Astrocyte of the cerebellum (primary cell): ENCODE results near the gene XYLT1.

Source experiments
- DNase-seq: peaks from one replicate; pipeline ENCODE4 v3.0.0-alpha.2; 2011; ENCODE audit warnings: low read depth
- H3K4me3 ChIP-seq: 2 replicates; pipeline ENCODE4 v1.5.1; 2011; ENCODE audit warnings: mild to moderate bottlenecking, low read depth, low read length, moderate library complexity
- in situ Hi-C: cut with HindIII; loops from 2 replicates; pipeline ENCODE4 v1.10.0; 2017; ENCODE audit warnings: low sequenced_read_pairs
- TF ChIP-seq, protein P1 (sequence below): IDR thresholded peaks from 2 replicates; pipeline ENCODE4 v1.5.1; 2012; ENCODE audit warnings: low read length, low read depth, moderate library complexity, mild to moderate bottlenecking; ENCODE audit errors: missing control alignments

Gene XYLT1

GRCh38 chr16:17446661-17447060 lies 24.1 kb downstream of the XYLT1 start:
- in situ Hi-C loops = no loop called here
- no peak overlapping the region for H3K4me3 ChIP-seq
- TF ChIP-seq, protein P1, sequence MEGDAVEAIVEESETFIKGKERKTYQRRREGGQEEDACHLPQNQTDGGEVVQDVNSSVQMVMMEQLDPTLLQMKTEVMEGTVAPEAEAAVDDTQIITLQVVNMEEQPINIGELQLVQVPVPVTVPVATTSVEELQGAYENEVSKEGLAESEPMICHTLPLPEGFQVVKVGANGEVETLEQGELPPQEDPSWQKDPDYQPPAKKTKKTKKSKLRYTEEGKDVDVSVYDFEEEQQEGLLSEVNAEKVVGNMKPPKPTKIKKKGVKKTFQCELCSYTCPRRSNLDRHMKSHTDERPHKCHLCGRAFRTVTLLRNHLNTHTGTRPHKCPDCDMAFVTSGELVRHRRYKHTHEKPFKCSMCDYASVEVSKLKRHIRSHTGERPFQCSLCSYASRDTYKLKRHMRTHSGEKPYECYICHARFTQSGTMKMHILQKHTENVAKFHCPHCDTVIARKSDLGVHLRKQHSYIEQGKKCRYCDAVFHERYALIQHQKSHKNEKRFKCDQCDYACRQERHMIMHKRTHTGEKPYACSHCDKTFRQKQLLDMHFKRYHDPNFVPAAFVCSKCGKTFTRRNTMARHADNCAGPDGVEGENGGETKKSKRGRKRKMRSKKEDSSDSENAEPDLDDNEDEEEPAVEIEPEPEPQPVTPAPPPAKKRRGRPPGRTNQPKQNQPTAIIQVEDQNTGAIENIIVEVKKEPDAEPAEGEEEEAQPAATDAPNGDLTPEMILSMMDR = no peak
- DNase-seq = no peak

- in situ Hi-C loops = no loop called here
- TF ChIP-seq, protein P1 = no peak
- no peak for DNase-seq
- no peak overlapping the region for H3K4me3 ChIP-seq
Observed at GRCh38 chr16:17445421-17445820, 25.3 kb downstream of the XYLT1 start.

DNA sequence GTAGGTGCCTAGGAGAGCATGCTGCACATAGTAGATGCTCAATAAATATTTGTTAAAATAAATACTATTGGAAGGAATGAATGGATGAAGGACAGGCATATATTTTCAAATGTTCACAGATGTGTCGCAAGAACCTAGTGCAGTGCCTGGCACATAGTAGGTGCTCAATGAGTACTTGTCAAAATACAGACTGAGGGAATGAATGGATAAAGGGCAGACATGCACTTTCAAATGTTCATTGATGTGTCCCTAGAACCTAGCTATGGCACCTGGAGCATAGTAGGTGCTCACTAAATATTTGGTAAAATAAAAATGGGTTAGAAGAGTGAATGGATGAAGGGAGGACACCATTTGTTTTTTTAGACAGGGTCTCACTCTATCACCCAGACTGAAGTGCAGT lies 26.1 kb downstream of the XYLT1 start:
- in situ Hi-C loops = no loop called here
- TF ChIP-seq, protein P1 = no peak
- no peak overlapping the region for H3K4me3 ChIP-seq
- no peak for DNase-seq

DNA sequence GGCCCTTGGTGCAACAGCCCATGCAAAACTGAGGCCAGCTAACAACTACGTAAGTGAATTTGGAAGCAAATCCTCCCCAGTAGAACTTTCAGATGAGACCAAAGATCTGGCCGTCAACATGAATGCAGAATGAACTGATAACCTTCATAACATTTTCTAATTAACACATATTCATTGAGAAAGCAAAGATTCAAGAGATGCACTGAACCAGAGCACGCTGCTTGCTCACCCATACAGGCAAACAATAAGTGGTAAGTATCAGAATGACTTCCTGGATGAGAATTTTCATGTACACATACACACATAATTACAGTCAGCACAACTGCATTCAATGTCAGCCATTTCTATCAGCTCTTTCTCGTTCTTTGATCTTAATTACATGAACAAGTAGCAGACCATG lies 30.6 kb downstream of the XYLT1 start:
- TF ChIP-seq, protein P1 = no peak
- in situ Hi-C loops = no loop called here
- H3K4me3 ChIP-seq = no peak overlapping the region
- DNase-seq = no peak

GRCh38 chr16:17439580-17439979 lies 31.2 kb downstream of the XYLT1 start:
- H3K4me3 ChIP-seq = no peak overlapping the region
- TF ChIP-seq, protein P1 = no peak
- in situ Hi-C loops = no loop called here
- DNase-seq = no peak

DNA sequence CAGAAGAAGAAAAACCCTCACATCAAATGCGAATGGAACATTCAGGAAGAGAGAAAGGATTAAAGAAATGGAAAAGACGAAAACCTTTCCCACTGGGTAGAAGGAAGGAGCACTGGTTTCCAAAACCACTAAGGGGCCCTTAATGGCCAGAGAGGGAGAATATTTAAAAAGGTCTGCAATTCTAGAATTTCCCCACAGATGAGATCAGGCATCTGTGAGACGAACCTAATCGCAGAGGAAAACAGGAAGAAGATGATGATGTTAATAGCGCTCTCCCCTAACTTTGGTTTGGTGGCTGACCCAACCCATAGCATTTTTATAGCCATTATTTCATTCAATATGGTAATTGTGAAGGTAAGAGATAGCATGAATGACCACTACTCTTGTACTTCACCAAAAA lies 32.8 kb downstream of the XYLT1 start:
- in situ Hi-C loops = no loop called here
- no peak overlapping the region for H3K4me3 ChIP-seq
- TF ChIP-seq, protein P1 = no peak
- DNase-seq = no peak
